Purkinje cell (primary cell): ENCODE data around the gene OR11G2. TPM values are rescaled to one million over a fixed set of nuclear protein-coding genes. Genes with fewer than 3 reads are reported as not detected.

Experiments
- polyA plus RNA-seq: library from polyadenylated mRNA; unstranded; fragments of >200 nt; fragmentation: Nextera tagmentation; gene quantifications from 2 replicates; pipeline ENCODE4 v1.2.1, GENCODE V29; 2014

OR11G2 gene, protein sequence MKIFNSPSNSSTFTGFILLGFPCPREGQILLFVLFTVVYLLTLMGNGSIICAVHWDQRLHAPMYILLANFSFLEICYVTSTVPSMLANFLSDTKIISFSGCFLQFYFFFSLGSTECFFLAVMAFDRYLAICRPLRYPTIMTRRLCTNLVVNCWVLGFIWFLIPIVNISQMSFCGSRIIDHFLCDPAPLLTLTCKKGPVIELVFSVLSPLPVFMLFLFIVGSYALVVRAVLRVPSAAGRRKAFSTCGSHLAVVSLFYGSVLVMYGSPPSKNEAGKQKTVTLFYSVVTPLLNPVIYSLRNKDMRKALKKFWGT
- polyA plus RNA-seq: 0.10 TPM in 1 of 2 replicates, not detected in the other

DNA sequence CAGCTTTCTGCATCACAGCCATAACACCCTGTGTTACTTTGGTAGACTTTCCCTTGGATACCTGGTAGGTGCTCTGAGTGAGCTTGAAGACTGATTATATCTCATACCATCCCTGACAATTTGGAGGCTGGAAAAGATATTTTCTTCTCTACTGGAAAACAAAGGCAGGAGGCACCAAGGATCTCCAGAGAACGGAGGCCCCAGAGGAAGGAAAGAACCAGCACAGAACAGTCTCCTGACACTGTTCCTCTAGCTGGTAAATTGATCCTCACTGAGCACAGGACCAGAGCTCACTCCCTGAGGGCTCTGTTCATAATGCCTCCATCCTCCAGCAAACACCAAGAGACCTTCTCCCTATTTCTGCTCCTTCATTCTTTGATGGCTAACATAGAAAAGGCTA lies at the start of gene OR11G2:
Gene OR11G2, plus strand, starts transcription at position 301 of the 400 bp plus-strand sequence. CDS start 6,542 bp downstream, outside the sequence.

DNA sequence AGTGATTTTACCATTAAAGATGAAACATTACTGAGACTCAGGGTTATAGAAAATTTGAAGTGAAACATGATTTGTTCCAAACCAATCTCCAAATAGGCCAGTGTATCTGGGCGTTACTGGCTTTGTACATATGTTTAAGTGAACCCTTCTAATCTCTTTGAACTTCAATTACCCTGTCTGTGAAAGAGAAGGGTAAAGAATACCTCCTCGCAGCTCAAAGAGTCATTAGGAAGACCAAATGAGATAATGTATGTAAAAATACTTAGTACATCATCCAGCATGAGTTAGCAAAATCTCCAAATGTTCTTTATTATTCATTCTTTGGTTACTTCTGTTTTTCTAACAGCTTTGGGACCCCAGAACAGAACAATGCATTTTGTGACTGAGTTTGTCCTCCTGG lies 32.7 kb downstream of the OR11G2 start, which contains the start of gene OR11H6:
Gene OR11H6, plus strand, starts transcription at position 301 of the 400 bp plus-strand sequence. Its CDS starts 0 bp downstream, at position 301.

DNA sequence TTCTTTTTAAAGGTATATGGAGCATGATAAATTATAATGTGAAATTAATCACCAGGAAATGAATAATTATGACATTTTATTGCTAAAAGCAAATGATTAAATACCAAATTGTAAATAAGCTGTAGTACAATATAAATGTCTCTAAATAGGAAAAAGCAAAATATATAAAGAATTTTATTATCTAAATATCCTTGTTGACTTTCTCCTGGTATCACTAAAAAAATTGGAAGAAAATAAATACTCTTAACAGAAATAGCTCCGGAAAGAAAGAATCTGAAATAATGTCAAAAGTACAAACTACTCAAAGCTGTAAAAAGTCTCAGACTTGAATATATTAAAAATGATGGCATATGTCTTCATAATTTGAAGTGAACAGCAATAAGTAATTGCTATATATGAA lies 38.0 kb downstream of the OR11G2 start, which contains the start of gene OR11H7:
Gene OR11H7, plus strand, starts transcription at position 301 of the 400 bp plus-strand sequence.

Other genes starting within 250 kb of the OR11G2 start
- gene OR4K15, start 215.3 kb upstream of the OR11G2 start, polyA plus RNA-seq: not detected in 2 replicates
- gene OR4Q2, start 188.7 kb upstream of the OR11G2 start, polyA plus RNA-seq: not detected in 2 replicates
- gene OR4K14, start 171.6 kb upstream of the OR11G2 start, polyA plus RNA-seq: not detected in 2 replicates
- not detected in 2 replicates for gene OR4K13, start 154.9 kb upstream of the OR11G2 start, polyA plus RNA-seq
- not detected in 2 replicates for gene OR4L1, start 130.9 kb upstream of the OR11G2 start, polyA plus RNA-seq
- gene OR4K17, start 80.2 kb upstream of the OR11G2 start, polyA plus RNA-seq: not detected in 2 replicates
- gene OR4N5, start 52.1 kb upstream of the OR11G2 start, polyA plus RNA-seq: not detected in 2 replicates
- gene OR11H6, start 32.8 kb downstream of the OR11G2 start, polyA plus RNA-seq: not detected in 2 replicates
- not detected in 2 replicates for gene OR11H7, start 38.1 kb downstream of the OR11G2 start, polyA plus RNA-seq
- gene OR11H4, start 48.4 kb downstream of the OR11G2 start, polyA plus RNA-seq: not detected in 2 replicates
- gene TTC5, start 115.1 kb downstream of the OR11G2 start, polyA plus RNA-seq: 12.5 and 17.5 TPM in 2 replicates
- 14.0 and 27.9 TPM in 2 replicates for gene CCNB1IP1, start 142.4 kb downstream of the OR11G2 start, polyA plus RNA-seq
- 13.1 and 22.0 TPM in 2 replicates for gene PARP2, start 152.7 kb downstream of the OR11G2 start, polyA plus RNA-seq
- 0.08 and 1.3 TPM in 2 replicates for gene TEP1, start 222.6 kb downstream of the OR11G2 start, polyA plus RNA-seq
- 0.08 and 0.16 TPM in 2 replicates for gene KLHL33, start 245.3 kb downstream of the OR11G2 start, polyA plus RNA-seq